ENCODE measurements around the gene UBXN6. TPM values are rescaled to one million over a fixed set of nuclear protein-coding genes. Genes with fewer than 3 reads are reported as not detected.

UBXN6 gene
- total and polyA plus RNA-seq, 2 of the 8 experiments (the other 6 are each of a cell fraction or from before 2014, with no cell fraction given) = 28.0 to 43.8 TPM

DNA sequence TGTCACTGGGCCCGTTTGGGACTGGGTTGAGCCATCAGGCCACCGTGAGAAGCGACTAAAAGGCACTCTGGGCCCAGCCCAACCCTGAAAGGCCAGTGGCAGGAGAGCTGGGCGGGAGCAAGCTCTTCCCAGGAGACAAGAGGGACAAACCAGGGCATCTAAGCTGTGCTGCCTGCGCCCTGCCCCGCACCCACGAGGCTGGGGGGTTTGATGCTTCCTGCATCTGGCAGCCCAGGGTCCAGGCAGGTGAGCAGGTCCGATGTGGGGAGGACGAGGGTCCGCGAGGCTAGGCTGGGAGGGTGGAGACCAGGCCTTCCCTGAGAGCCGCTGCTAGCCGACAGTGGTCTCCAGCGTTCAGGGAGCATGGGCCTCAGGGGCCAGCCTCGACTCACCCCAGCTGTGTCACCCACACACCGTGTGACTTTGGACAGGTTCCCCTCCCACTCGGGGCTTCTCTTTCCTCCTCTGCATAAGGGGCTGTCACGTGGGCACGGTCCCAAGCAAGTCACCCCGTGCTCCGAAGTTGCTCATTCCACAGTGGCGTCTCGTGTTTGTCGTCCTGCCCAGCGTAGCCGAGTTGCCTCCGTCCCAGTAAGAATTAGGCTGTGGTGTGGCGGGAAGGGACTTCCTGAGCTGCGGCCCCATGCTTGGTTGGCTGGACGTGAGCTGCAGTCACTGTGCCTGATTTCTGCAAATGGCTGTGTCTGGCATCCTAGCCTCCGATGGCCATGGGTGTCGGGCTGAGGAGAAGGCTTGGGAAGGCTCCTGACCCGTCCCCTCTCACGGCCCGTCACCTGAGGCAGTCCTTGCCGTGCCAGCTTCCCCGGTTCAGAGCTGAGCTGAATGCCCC is 44.9 kb upstream of the UBXN6 start:
- Histone ChIP-seq H4K5ac (ENCODE audit: insufficient read length, low read depth, low read length) (no peak overlapping the region), H3K79me2 (ENCODE audit: control insufficient read depth in 1 of 2, insufficient read depth in 2 of 2, low read length in 2 of 2) (no peaks in the 10 kb centered on the region), H3K23me2 (ENCODE audit: low read depth, low read length) (no peaks in the 10 kb centered on the region), H2BK20ac (ENCODE audit: low read length) (no peak overlapping the region), H2AK5ac (ENCODE audit: low read depth, low read length) (no peak overlapping the region), H3K9ac (replicated peaks in 1 of 4; ENCODE audit: extremely low read depth in 1 of 4, low read depth in 3 of 4, low read length in 3 of 4) (no peak overlapping the region), H3K23ac (ENCODE audit: insufficient read length) (no peak overlapping the region), H2BK15ac (ENCODE audit: low read length) (no peak overlapping the region), H3K18ac (ENCODE audit: extremely low read depth, low read length) (no peak overlapping the region), H3K36me3 (ENCODE audit: control insufficient read depth in 2 of 4, insufficient read depth in 4 of 4, low read length in 3 of 4) (peaks cover 10 to 58% (median 21%) of the 10 kb centered on the region in 4 experiments), H3K4me3 (ENCODE audit: extremely low read depth in 1 of 4, insufficient read depth in 2 of 4, low read depth in 3 of 4, low read length in 4 of 4) (no peak overlapping the region), H4K8ac (ENCODE audit: extremely low read depth, insufficient read depth, low read length) (no peak overlapping the region; the same call in 1 of the 2 replicates), H3K9me3 (ENCODE audit: insufficient read depth in 2 of 2, low read depth in 1 of 2, low read length in 1 of 2) (no peaks in the 10 kb centered on the region), H2BK120ac (replicated peaks; ENCODE audit: low read depth, low read length) (no peak overlapping the region), H3K4me2 (ENCODE audit: insufficient read depth in 1 of 2, low read depth in 2 of 2, low read length in 2 of 2) (no peak overlapping the region), H3K4me1 (replicated peaks in 1 of 4; ENCODE audit: control insufficient read depth in 3 of 4, insufficient read depth in 4 of 4, low read length in 3 of 4) (no peaks in the 10 kb centered on the region), H3K4ac (replicated peaks; ENCODE audit: insufficient read length, low read depth, low read length) (no peak overlapping the region), H3K14ac (ENCODE audit: insufficient read length) (no peak overlapping the region), H3K27ac (ENCODE audit: low read depth, low read length) (no peak overlapping the region), H2AFZ (ENCODE audit: low read length) (no peak overlapping the region), H4K20me1 (replicated peaks in 1 of 2; ENCODE audit: control insufficient read depth in 1 of 2, insufficient read depth in 2 of 2, low read length in 2 of 2) (peaks cover 12 to 26% of the 10 kb centered on the region in 2 experiments), H4K91ac (replicated peaks; ENCODE audit: insufficient read length, low read length) (no peak overlapping the region), H3K27me3 (replicated peaks in 1 of 4; ENCODE audit: control insufficient read depth in 3 of 4, extremely low read depth in 1 of 4, insufficient read depth in 3 of 4, low read length in 3 of 4) (peaks cover 0 to 3% (median 2%) of the 10 kb centered on the region in 4 experiments; a peak in 3 of 7 replicates), H3K79me1 (ENCODE audit: low read depth, low read length) (no peaks in the 10 kb centered on the region), H3K56ac (replicated peaks; ENCODE audit: insufficient read length, low read depth, low read length) (no peak overlapping the region), H2BK12ac (ENCODE audit: low read depth, low read length) (no peak overlapping the region), H2BK5ac (ENCODE audit: low read depth, low read length) (no peak overlapping the region)
- no peak for FAIRE-seq
- 90% methylated on average over 31 of the region's 37 CpGs; no CpG with 5 or more reads in 1 of the 2 experiments for WGBS, 2 experiments (ENCODE audit: extremely low coverage in 1 of 2, insufficient coverage in 1 of 2, insufficient read length in 1 of 2, insufficient replicate concordance in 2 of 2, low coverage in 1 of 2, low lambda C conversion rate in 2 of 2, missing lambda C conversion rate in 1 of 2)
- DNase-seq (ENCODE audit: low read depth in 1 of 2, low spot score in 2 of 2) = no peak
- POLR2A ChIA-PET (ENCODE audit: partially characterized antibody) = interaction anchor here (0.6 to 3.5 kb wide), 6 partner anchors 8 to 37 kb away, joined by 3 to 19 read pairs (median 8); partner anchors contain the start of genes HDGFL2 and PLIN4
- CTCF ChIA-PET (ENCODE audit: partially characterized antibody) = interaction anchor here (0.8 to 2.3 kb wide), 3 partner anchors 21 to 25 kb away, joined by 3 to 9 read pairs (median 5); no protein-coding TSS in a partner anchor
- TF ChIP-seq CHD1 (IDR thresholded peaks at IDR 0.05; ENCODE audit: low read depth, low read length) (no peak), EZH2 (IDR thresholded peaks at IDR 0.05; ENCODE audit: low read depth, low read length, severe bottlenecking) (no peak), TBP (IDR thresholded peaks at IDR 0.05; ENCODE audit: low read depth, low read length) (no peak), POLR2A (IDR thresholded peaks at IDR 0.05; ENCODE audit: control extremely low read depth in 1 of 2, low read depth in 2 of 2, low read length in 2 of 2) (no peak), CTBP2 (IDR thresholded peaks at IDR 0.05; ENCODE audit: borderline replicate concordance, insufficient read depth, insufficient read length, low read length) (no peak), TAF7 (optimal IDR thresholded peaks at IDR 0.05; ENCODE audit: borderline replicate concordance, low read depth, low read length) (no peak), BRCA1 (IDR thresholded peaks at IDR 0.05; ENCODE audit: low read depth, low read length) (no peak), SUZ12 (IDR thresholded peaks at IDR 0.05; ENCODE audit: low read length) (no peak), CBX8 (IDR thresholded peaks at IDR 0.05; ENCODE audit: borderline replicate concordance, low read depth, low read length) (no peak)
